Testis (tissue), 3 donors: Measurements from ENCODE around the gene SPDYE17. TPM values are rescaled to one million over a fixed set of nuclear protein-coding genes. Genes with fewer than 3 reads are reported as not detected.
"Not testable (repeated sequence)": the region's sequence is repeated elsewhere in the genome, so short reads cannot be mapped to it uniquely, and the experiment has no call there.

Experiments
- DNase-seq: peaks from one replicate; pipeline ENCODE4 v3.0.0-alpha.2; 2019
- H3K27ac ChIP-seq, 2 donors: fragments of 200-600 bp; sonication (generic); one replicate each; pipeline ENCODE4 v1.5.1; 2019
- H3K27me3 ChIP-seq: fragments of 200-600 bp; sonication (generic); one replicate; pipeline ENCODE4 v1.5.1; 2019
- H3K36me3 ChIP-seq: fragments of 200-600 bp; sonication (generic); one replicate; pipeline ENCODE4 v1.5.1; 2017; ENCODE audit warnings: low read depth; ENCODE audit errors: missing control alignments
- H3K4me1 ChIP-seq: fragments of 200-600 bp; sonication (generic); one replicate; pipeline ENCODE4 v1.5.1; 2019
- H3K4me3 ChIP-seq, 2 donors: fragments of 200-600 bp; sonication (generic); one replicate each; pipeline ENCODE4 v1.5.1; 2017 to 2019
- H3K9me3 ChIP-seq: fragments of 200-600 bp; sonication (generic); one replicate; pipeline ENCODE4 v1.5.1; 2017
- WGBS, 2 donors: methylation state at CpG; one replicate each; pipeline ENCODE4 v1.1.5; 2018; 5-methylcytosine and 5-hydroxymethylcytosine counted together
- intact Hi-C: fragments of 100-400 bp; cut with DNase I; formaldehyde crosslinking; loops from one replicate; pipeline ENCODE4 v1.15.1; 2023; ENCODE audit warnings: low total_unique reads
- polyA plus RNA-seq: library from polyadenylated mRNA; stranded (reverse); fragments of 350-450 nt; fragmentation: Illumina TruSeq; extraction: RNeasy Lipid Tissue Mini Kit (QIAGEN cat#74804); gene quantifications from one replicate; pipeline ENCODE4 v1.2.3, GENCODE V29; 2014; ENCODE audit warnings: low read depth, low replicate concordance; ENCODE audit not compliant: insufficient read depth
- total RNA-seq, 2 donors: library from RNA; depleted of rRNA; stranded (reverse); fragments of >200 nt; gene quantifications; one replicate each; pipeline ENCODE4 v1.2.3, GENCODE V29; 2016

Gene SPDYE17
- total and polyA plus RNA-seq, 3 donors from 2014 or later = not detected

DNA sequence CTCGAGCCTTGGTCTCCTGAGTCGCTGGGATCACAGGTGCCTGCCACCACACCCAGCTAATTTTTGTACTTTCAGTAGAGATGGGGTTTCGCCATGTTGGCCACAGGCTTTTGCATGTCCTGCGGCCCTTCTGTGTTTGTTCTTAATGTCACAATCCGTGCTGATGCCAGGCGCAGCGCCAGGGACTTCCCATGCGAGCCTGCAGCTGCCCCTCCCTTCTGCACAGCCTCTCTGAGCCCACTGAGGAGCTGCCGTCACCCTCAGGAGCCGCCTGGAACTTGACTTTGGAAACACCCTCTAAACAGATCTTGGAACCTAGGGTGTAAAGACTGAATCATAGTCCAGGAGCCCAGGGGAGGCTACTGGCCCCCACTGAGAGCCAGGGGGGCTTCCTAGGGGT is 24.2 kb downstream of the SPDYE17 start:
- 62 to 70% methylated on average over 6 to 10 of the region's 10 CpGs for WGBS, 2 donors
- H3K4me1 ChIP-seq, intact Hi-C loops, H3K27me3 ChIP-seq, H3K27ac ChIP-seq, H3K36me3 ChIP-seq, H3K9me3 ChIP-seq, H3K4me3 ChIP-seq: not testable (repeated sequence)
- peak; percentile 93 for DNase-seq

DNA sequence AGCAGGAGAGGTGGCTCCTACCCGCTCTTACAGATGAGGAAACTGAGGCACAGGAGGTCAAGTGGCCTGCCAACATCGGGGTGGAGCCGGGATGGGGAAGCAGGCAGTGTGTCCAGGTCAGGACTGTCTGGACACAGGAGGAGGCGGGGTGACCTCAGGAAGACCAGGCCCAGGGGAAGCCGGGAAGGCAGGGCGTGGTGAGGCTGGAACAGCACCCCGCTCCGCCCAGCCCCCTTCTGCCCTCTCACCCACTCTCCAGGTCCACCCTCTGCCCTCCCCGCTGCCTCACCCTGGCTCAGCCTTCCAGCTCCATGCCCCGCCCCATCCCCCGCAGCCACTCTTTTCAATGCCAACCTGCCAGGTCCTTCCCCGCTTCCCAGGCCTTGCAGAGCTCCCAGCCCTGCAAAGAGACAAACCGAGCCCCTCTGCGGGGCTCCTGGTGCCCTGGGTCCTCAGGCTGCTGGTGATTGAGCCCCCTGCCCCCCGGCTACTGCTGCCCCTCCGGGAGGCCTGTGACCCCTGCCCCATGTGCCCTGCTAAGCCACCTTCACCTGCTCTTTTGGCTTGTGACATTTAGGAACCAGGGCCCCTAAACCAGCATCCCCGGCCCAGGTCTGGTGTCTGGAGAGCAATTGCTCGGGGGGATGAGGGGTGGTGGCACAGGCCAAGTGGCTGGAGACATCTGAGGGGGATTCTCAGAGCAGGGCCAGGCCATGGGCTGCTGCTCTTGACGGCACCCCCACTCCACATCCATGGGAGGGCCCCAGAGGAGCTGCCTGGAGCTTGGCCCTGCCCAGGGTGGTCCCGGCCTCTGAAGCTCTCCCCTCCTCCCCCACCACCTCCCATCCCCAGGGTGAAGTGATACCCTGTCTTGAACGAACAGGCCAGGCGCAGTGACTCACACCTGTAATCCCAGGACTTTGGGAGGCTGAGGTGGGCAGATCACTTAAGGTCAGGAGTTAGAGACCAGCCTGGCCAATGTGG is 25.7 kb downstream of the SPDYE17 start:
- H3K4me1 ChIP-seq, H3K4me3 ChIP-seq, H3K36me3 ChIP-seq, H3K27ac ChIP-seq, H3K27me3 ChIP-seq, H3K9me3 ChIP-seq, DNase-seq, intact Hi-C loops: not testable (repeated sequence)
- WGBS, 2 donors = 86 to 93% methylated on average over 3 to 11 of the region's 22 CpGs

DNA sequence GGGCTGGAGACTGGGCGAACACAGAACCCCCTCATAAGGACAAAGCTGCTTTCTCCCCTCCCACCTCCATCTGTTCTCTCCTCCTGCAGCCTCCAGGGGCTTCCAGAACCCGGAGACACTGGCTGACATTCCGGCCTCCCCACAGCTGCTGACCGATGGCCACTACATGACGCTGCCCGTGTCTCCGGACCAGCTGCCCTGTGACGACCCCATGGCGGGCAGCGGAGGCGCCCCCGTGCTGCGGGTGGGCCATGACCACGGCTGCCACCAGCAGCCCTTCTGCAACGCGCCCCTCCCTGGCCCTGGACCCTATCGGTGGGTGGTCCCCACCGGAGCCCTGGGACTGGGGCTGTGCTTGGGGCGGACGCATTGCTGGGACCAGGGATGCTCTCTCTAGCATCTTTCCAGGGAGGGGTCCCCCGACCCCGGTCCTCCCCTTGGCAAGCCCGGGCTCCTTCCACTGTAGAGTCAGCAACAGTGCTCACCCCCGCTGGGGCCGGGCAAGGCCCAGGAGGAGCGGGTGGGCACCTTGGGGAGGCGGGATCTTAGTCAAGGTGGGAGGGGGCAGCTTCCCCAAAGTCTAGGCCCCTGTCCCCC is 26.6 kb downstream of the SPDYE17 start:
- H3K4me3 ChIP-seq, DNase-seq, H3K27me3 ChIP-seq, H3K9me3 ChIP-seq, H3K4me1 ChIP-seq, H3K36me3 ChIP-seq, intact Hi-C loops, H3K27ac ChIP-seq: not testable (repeated sequence)
- 75 to 87% methylated on average over 3 to 11 of the region's 27 CpGs for WGBS, 2 donors

DNA sequence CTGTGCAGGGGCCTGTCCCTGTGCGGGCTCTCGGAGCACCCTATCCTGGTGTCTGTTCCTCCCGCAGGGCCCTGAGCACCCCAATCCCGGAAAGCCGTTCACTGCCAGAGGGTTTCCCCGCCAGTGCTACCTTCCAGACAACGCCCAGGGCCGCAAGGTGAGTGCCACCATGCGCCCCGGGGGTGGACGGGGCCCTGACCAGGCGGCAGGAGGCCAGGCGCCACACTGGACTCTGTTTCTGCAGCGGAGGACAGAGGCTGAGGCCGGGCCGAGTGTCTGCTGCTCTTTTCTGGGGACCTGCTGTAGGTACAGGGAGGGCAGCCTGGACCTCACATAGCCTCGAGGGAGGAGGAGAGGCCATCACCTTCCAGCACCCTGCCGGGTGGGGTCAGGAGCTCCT is 28.0 kb downstream of the SPDYE17 start:
- H3K27ac ChIP-seq, H3K36me3 ChIP-seq, H3K27me3 ChIP-seq, DNase-seq, intact Hi-C loops, H3K4me1 ChIP-seq, H3K9me3 ChIP-seq, H3K4me3 ChIP-seq: not testable (repeated sequence)
- 100% methylated on average over 1 of the region's 18 CpGs; no CpG with 5 or more reads in 1 of the 2 donors for WGBS, 2 donors

DNA sequence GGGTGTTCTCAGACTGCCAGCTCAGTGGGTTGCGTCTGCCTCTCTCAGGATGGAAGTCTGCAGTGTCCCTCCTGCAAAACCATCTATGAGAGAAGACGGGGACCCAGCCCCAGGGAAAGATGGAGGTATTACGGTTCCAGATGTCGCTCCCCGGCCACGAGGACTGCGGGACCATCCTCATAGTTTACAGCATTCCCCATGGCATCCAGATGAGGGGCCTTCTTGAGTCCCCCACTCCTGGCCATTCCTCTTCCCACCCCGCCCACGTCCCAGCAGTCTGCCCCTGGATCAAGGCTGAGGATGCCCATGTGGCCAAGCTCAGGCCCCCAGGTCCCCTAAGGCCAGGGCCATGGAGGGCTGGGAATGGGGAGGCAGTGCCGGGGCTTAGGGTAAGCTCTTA is 28.9 kb downstream of the SPDYE17 start:
- 98 to 100% methylated on average over 2 to 4 of the region's 10 CpGs for WGBS, 2 donors
- DNase-seq, H3K27me3 ChIP-seq, intact Hi-C loops, H3K9me3 ChIP-seq, H3K4me1 ChIP-seq, H3K27ac ChIP-seq, H3K36me3 ChIP-seq, H3K4me3 ChIP-seq: not testable (repeated sequence)

DNA sequence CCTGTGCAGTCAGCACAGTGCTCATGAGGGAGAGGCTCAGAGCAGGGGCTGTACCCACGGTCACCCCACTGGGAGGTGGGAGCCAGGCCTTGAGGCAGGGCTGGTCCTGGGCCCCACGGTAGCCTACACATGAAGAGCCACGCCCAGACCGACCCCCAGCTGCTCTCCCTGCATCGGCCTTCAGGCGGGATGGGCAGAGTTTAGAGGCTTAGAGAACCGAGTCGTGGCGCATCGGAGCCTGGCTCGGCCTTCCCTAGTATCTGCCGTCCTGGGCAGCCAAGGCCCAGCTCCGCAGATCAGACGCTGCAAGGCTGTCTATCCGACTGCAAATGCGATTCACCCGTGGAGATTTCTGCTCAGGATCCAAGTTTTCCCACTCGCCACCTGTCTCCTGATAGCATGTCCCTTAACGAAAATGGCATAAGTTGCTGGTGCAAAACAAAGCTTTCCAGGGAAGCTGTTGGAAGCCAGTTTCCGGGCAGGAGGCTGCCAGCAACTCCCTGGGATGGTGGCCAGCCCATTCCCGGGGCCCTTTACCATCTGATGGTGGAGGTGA is 29.4 kb downstream of the SPDYE17 start:
- H3K36me3 ChIP-seq, H3K9me3 ChIP-seq, H3K27ac ChIP-seq, H3K4me1 ChIP-seq, H3K4me3 ChIP-seq, intact Hi-C loops, DNase-seq, H3K27me3 ChIP-seq: not testable (repeated sequence)
- 95% methylated on average over 20 of the region's 21 CpGs; no CpG with 5 or more reads in 1 of the 2 donors for WGBS, 2 donors

DNA sequence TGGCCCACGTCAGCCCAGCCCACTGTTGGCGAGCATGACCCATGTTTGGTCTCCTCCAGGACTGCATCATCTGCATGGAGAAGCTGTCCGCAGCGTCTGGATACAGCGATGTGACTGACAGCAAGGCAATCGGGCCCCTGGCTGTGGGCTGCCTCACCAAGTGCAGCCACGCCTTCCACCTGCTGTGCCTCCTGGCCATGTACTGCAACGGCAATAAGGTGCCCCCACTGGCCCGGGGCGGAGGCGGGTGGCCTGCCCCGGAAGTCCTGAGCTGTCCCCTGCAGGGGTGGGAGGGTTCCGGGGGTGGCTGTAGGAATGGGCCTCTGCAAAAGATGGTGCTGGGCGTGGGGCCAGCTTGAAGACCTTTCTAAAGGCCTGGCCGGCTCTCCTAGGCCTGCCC is 30.1 kb downstream of the SPDYE17 start:
- intact Hi-C loops, H3K27ac ChIP-seq, H3K9me3 ChIP-seq, H3K4me1 ChIP-seq, H3K36me3 ChIP-seq, H3K27me3 ChIP-seq, H3K4me3 ChIP-seq, DNase-seq: not testable (repeated sequence)
- WGBS, 2 donors = 67 to 81% methylated on average over 6 to 9 of the region's 15 CpGs

DNA sequence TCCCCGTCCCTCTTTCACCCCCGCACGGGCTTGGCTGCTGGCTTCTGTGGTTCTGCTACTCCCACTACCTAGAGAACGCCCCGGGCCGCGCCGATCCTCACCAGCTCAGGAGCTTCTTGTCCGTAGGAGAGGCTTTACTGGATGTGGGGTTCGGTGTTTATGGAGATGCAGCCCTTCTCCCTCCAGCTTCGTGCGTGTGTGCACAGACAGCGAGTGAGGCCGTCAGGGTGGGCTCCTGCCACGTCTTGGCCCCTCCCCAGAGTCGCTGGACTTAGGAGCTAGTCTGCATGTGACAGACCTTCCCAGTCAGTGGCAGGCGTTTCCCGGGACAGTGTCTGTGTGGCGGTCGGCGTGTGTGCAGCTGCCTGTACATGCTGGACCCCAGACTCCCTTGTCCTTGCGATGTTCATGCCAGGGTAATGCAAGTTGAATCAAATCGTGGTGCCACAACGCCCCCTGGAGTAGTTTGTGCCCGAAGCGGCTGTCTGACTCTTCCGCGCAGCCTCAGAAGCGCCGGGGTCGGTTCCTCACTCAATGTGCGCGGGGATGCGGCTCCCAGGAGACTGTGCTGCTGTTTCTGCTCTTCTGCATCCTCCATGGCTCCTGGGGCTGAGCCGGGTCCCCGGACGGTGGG is 32.6 kb downstream of the SPDYE17 start:
- DNase-seq, H3K4me3 ChIP-seq, H3K9me3 ChIP-seq, H3K4me1 ChIP-seq, H3K36me3 ChIP-seq, H3K27me3 ChIP-seq, intact Hi-C loops, H3K27ac ChIP-seq: not testable (repeated sequence)
- WGBS, 2 donors = 52% methylated on average over 7 of the region's 37 CpGs; no CpG with 5 or more reads in 1 of the 2 donors

DNA sequence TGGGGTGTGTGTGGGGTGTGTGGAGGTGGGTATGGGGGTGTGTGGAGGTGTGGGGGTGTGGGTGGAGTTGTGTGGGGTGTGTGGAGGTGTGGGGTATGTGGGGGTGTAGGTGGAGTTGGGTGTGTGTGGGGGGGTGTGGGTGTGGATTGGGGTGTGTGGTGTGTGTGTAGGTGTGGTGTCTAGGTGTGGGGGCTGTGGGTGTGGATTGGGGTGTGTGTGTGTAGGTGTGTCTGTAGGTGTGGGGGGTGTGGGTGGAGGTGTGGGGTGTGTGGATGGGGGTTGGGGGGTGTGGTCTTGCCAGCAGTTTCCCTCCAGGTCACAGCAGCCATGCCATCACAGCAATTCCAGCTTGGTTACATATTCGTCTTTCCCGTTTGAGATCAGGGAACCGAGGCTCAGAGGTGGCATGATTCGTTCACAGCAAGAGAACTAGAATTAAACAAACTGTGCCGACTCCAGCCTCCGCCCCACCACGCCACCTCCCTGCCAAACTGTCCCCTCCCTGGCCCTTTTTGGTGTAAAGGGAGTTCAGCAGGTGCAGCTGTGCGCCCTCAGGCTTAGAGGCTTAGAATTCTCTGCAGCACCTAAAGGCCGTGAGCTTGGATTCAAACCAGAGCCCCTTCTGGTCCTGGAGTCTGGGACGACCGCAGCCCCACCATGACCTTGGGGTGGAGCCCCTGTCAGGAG is 33.3 kb downstream of the SPDYE17 start:
- H3K27ac ChIP-seq, DNase-seq, H3K36me3 ChIP-seq, H3K4me1 ChIP-seq, H3K27me3 ChIP-seq, H3K9me3 ChIP-seq, H3K4me3 ChIP-seq, intact Hi-C loops: not testable (repeated sequence)
- 17 to 59% methylated on average over 6 to 9 of the region's 11 CpGs for WGBS, 2 donors
